Trophoblast cell (in vitro differentiated cells and primary cell): ENCODE data around the gene BTG4.

Experiments
- DNase-seq, 2 donors: peaks; one replicate each; pipeline ENCODE4 v3.0.0-alpha.2; 2016
- H2AFZ ChIP-seq: 2 replicates; pipeline ENCODE4 v1.6.1; 2013; ENCODE audit warnings: low read length, moderate library complexity, mild to moderate bottlenecking; ENCODE audit not compliant: insufficient read depth, poor library complexity
- H2AK5ac ChIP-seq: 2 replicates; pipeline ENCODE4 v1.6.1; 2013; ENCODE audit warnings: mild to moderate bottlenecking, low read length
- H2BK120ac ChIP-seq: 2 replicates; pipeline ENCODE4 v1.6.1; 2013; ENCODE audit warnings: low read length, mild to moderate bottlenecking, moderate library complexity; ENCODE audit not compliant: insufficient read depth, poor library complexity
- H2BK12ac ChIP-seq: 2 replicates; pipeline ENCODE4 v1.6.1; 2013; ENCODE audit warnings: mild to moderate bottlenecking, low read length, moderate library complexity
- H2BK5ac ChIP-seq: 2 replicates; pipeline ENCODE4 v1.6.1; 2013; ENCODE audit warnings: low read length, low read depth, moderate library complexity, mild to moderate bottlenecking; ENCODE audit not compliant: poor library complexity
- H3K14ac ChIP-seq: 2 replicates; pipeline ENCODE4 v1.6.1; 2013; ENCODE audit warnings: mild to moderate bottlenecking, low read length
- H3K18ac ChIP-seq: 2 replicates; pipeline ENCODE4 v1.6.1; 2013; ENCODE audit warnings: mild to moderate bottlenecking, low read length
- H3K23ac ChIP-seq: 2 replicates; pipeline ENCODE4 v1.6.1; 2013; ENCODE audit warnings: low read length
- H3K27ac ChIP-seq: 2 replicates; pipeline ENCODE4 v1.5.1; 2013; ENCODE audit warnings: low read depth, mild to moderate bottlenecking, inconsistent platforms, low read length, moderate library complexity
- H3K27me3 ChIP-seq: 2 replicates; pipeline ENCODE4 v1.6.1; 2013; ENCODE audit warnings: inconsistent platforms, mild to moderate bottlenecking, low read length, moderate library complexity; ENCODE audit not compliant: insufficient read depth
- H3K36me3 ChIP-seq, 2 experiments: 1 replicate in 1 of 2; 2 replicates in 1 of 2; pipeline ENCODE4 v1.6.1; 2013; ENCODE audit warnings: low read length in 2 of 2, mild to moderate bottlenecking in 2 of 2, moderate library complexity in 1 of 2; ENCODE audit not compliant: insufficient read depth in 2 of 2, control insufficient read depth in 1 of 2
- H3K4ac ChIP-seq: 2 replicates; pipeline ENCODE4 v1.6.1; 2013; ENCODE audit warnings: low read depth, mild to moderate bottlenecking, low read length, moderate library complexity
- H3K4me1 ChIP-seq, 2 experiments: 1 replicate in 1 of 2; 2 replicates in 1 of 2; pipeline ENCODE4 v1.6.1; 2013; ENCODE audit warnings: low read length in 2 of 2, mild to moderate bottlenecking in 2 of 2, moderate library complexity in 1 of 2; ENCODE audit not compliant: insufficient read depth in 2 of 2, control insufficient read depth in 1 of 2
- H3K4me2 ChIP-seq: 2 replicates; pipeline ENCODE4 v1.6.1; 2013; ENCODE audit warnings: inconsistent platforms, mild to moderate bottlenecking, low read length, moderate library complexity
- H3K4me3 ChIP-seq: 2 replicates; pipeline ENCODE4 v1.5.1; 2013; ENCODE audit warnings: mild to moderate bottlenecking, low read depth, low read length, inconsistent platforms
- H3K79me1 ChIP-seq: one replicate; pipeline ENCODE4 v1.6.1; 2013; ENCODE audit warnings: low read length
- H3K79me2 ChIP-seq: 2 replicates; pipeline ENCODE4 v1.6.1; 2013; ENCODE audit warnings: low read length, mild to moderate bottlenecking; ENCODE audit not compliant: control insufficient read depth, insufficient read depth, poor library complexity
- H3K9ac ChIP-seq: 2 replicates; pipeline ENCODE4 v1.6.1; 2013; ENCODE audit warnings: mild to moderate bottlenecking, low read length
- H3K9me3 ChIP-seq: 2 replicates; pipeline ENCODE4 v1.6.1; 2013; ENCODE audit warnings: low read depth, mild to moderate bottlenecking, control low read depth, inconsistent platforms, low read length; ENCODE audit not compliant: insufficient read depth
- H4K12ac ChIP-seq: 2 replicates; pipeline ENCODE4 v1.6.1; 2013; ENCODE audit warnings: low read depth, mild to moderate bottlenecking, low read length, moderate library complexity
- H4K8ac ChIP-seq: 2 replicates; pipeline ENCODE4 v1.6.1; 2013; ENCODE audit warnings: low read depth, mild to moderate bottlenecking, low read length, moderate library complexity
- H4K91ac ChIP-seq: one replicate; pipeline ENCODE4 v1.6.1; 2013; ENCODE audit warnings: low read depth, mild to moderate bottlenecking, low read length, moderate library complexity
- WGBS: extraction: QIAGEN DNeasy Blood & Tissue Kit; methylation state at CpG from one replicate; pipeline ENCODE4 v1.1.7; 2013; ENCODE audit warnings: missing lambda C conversion rate; ENCODE audit not compliant: insufficient read length, insufficient coverage; ENCODE audit errors: extremely low coverage; 5-methylcytosine and 5-hydroxymethylcytosine counted together

The BTG4 gene

DNA sequence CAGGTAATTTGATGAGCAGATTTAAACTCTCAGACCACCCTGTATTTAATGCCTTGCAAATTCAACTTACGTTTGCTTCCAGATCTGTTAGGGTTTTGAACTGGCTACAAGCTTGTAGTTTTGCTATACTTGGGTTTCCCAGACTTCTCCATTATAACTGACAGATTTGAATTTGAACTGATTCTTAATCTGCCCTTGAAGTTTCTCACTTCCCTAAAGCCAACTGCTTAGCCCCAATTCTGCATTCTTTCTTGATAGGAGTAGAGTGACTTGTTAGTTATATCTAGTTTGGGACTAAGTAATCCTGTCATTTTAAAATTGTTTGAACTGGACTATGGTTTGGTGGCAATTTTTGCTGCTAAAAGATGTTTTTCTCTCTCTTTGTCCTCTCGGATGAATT is 38.1 kb upstream of the BTG4 start:
- no peak overlapping the region for H3K18ac ChIP-seq

DNA sequence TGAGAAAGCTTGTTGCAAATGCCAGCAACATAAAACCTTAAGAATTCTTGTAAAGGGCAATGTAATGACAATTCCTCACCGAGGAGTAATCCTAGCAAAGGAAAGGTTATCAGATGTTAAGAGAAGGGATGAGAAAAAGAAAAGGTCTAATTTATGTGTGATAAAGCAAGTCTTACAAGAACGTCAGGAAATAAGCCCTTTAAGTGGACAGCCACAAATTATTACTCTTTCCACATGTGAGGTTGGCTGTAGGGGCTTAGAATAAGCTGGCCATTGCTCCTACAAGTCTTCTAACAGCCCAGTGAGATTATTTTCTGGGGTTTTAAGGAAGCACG is 37.6 kb upstream of the BTG4 start:
- no peak overlapping the region for H3K4ac ChIP-seq
- no peak overlapping the region for H3K4me3 ChIP-seq
- no peaks in the 10 kb centered on the region for H3K79me2 ChIP-seq
- H3K23ac ChIP-seq, result no peak overlapping the region
- H3K27ac ChIP-seq, result no peak overlapping the region
- no peak overlapping the region for H3K14ac ChIP-seq
- no peak overlapping the region for H2AFZ ChIP-seq
- H4K12ac ChIP-seq, result no peak overlapping the region
- H2AK5ac ChIP-seq, result no peak overlapping the region
- no peak overlapping the region for H3K9ac ChIP-seq
- H3K9me3 ChIP-seq, result no peaks in the 10 kb centered on the region
- H2BK5ac ChIP-seq, result no peak overlapping the region
- no peak overlapping the region for H4K91ac ChIP-seq
- no peak overlapping the region for H2BK120ac ChIP-seq
- H3K18ac ChIP-seq, result no peak overlapping the region
- H4K8ac ChIP-seq, result no peak overlapping the region
- no peaks in the 10 kb centered on the region for H3K27me3 ChIP-seq
- H2BK12ac ChIP-seq, result no peak overlapping the region
- no peaks in the 10 kb centered on the region for H3K4me1 ChIP-seq
- no CpG with 5 or more reads among the region's 3 CpGs for WGBS
- peaks cover 21 to 55% of the 10 kb centered on the region in 2 experiments for H3K36me3 ChIP-seq
- no peak overlapping the region for H3K4me2 ChIP-seq
- no peak for DNase-seq
- no peaks in the 10 kb centered on the region for H3K79me1 ChIP-seq

More for the DNA sequence above, 38.1 kb upstream of the BTG4 start:
- H3K4ac ChIP-seq, result no peak overlapping the region
- no peak overlapping the region for H3K14ac ChIP-seq
- H3K4me2 ChIP-seq, result no peak overlapping the region
- no CpG with 5 or more reads among the region's 2 CpGs for WGBS
- H3K79me2 ChIP-seq, result no peaks in the 10 kb centered on the region
- no peak overlapping the region for H3K9ac ChIP-seq
- no peak overlapping the region for H4K91ac ChIP-seq
- H3K79me1 ChIP-seq, result no peaks in the 10 kb centered on the region
- H2AK5ac ChIP-seq, result no peak overlapping the region
- no peak overlapping the region for H3K23ac ChIP-seq
- H2BK12ac ChIP-seq, result no peak overlapping the region
- H4K12ac ChIP-seq, result no peak overlapping the region
- H3K27ac ChIP-seq, result no peak overlapping the region
- no peak overlapping the region for H3K4me3 ChIP-seq
- H2BK5ac ChIP-seq, result no peak overlapping the region
- H4K8ac ChIP-seq, result no peak overlapping the region
- H3K9me3 ChIP-seq, result no peaks in the 10 kb centered on the region
- no peak overlapping the region for H2AFZ ChIP-seq
- no peak overlapping the region for H2BK120ac ChIP-seq
- no peak for DNase-seq
- no peaks in the 10 kb centered on the region for H3K4me1 ChIP-seq
- peaks cover 19 to 53% of the 10 kb centered on the region in 2 experiments for H3K36me3 ChIP-seq
- no peaks in the 10 kb centered on the region for H3K27me3 ChIP-seq

- no peak overlapping the region for H4K12ac ChIP-seq
- no peak overlapping the region for H3K14ac ChIP-seq
- no CpG with 5 or more reads among the region's 11 CpGs for WGBS
- H4K91ac ChIP-seq, result no peak overlapping the region
- no peak overlapping the region for H3K18ac ChIP-seq
- peak in 1 of 2 donors; percentile 55 for DNase-seq
- no peak overlapping the region for H4K8ac ChIP-seq
- H3K23ac ChIP-seq, result no peak overlapping the region
- no peaks in the 10 kb centered on the region for H3K79me1 ChIP-seq
- no peak overlapping the region for H2BK120ac ChIP-seq
- H2BK12ac ChIP-seq, result no peak overlapping the region
- no peak overlapping the region for H2AFZ ChIP-seq
- no peak overlapping the region for H3K4me2 ChIP-seq
- H3K4me1 ChIP-seq, result no peaks in the 10 kb centered on the region
- no peaks in the 10 kb centered on the region for H3K9me3 ChIP-seq
- H3K36me3 ChIP-seq, result peaks cover 23 to 58% of the 10 kb centered on the region in 2 experiments
- H2AK5ac ChIP-seq, result no peak overlapping the region
- no peak overlapping the region for H3K27ac ChIP-seq
- no peaks in the 10 kb centered on the region for H3K79me2 ChIP-seq
- H3K4me3 ChIP-seq, result no peak overlapping the region
- H2BK5ac ChIP-seq, result no peak overlapping the region
- no peak overlapping the region for H3K4ac ChIP-seq
- no peak overlapping the region for H3K9ac ChIP-seq
- no peaks in the 10 kb centered on the region for H3K27me3 ChIP-seq
These were observed 37.1 kb upstream of the BTG4 start for GRCh38 chr11:111549196-111549868.

- DNase-seq, result no peak
- H3K23ac ChIP-seq, result no peak overlapping the region
- H4K8ac ChIP-seq, result no peak overlapping the region
- H3K9ac ChIP-seq, result no peak overlapping the region
- no peak overlapping the region for H2BK5ac ChIP-seq
- H3K79me1 ChIP-seq, result no peaks in the 10 kb centered on the region
- no peak overlapping the region for H2BK120ac ChIP-seq
- no peak overlapping the region for H3K4ac ChIP-seq
- H3K36me3 ChIP-seq, result peaks cover 28 to 65% of the 10 kb centered on the region in 2 experiments
- no peak overlapping the region for H2BK12ac ChIP-seq
- H3K4me3 ChIP-seq, result no peak overlapping the region
- no CpG with 5 or more reads among the region's 2 CpGs for WGBS
- H3K79me2 ChIP-seq, result no peaks in the 10 kb centered on the region
- no peak overlapping the region for H2AFZ ChIP-seq
- H3K18ac ChIP-seq, result no peak overlapping the region
- H3K9me3 ChIP-seq, result no peaks in the 10 kb centered on the region
- H4K12ac ChIP-seq, result no peak overlapping the region
- H3K4me1 ChIP-seq, result no peaks in the 10 kb centered on the region
- H3K4me2 ChIP-seq, result no peak overlapping the region
- H4K91ac ChIP-seq, result no peak overlapping the region
- no peak overlapping the region for H3K27ac ChIP-seq
- H3K27me3 ChIP-seq, result no peaks in the 10 kb centered on the region
- no peak overlapping the region for H3K14ac ChIP-seq
- no peak overlapping the region for H2AK5ac ChIP-seq
These were observed 36.3 kb upstream of the BTG4 start for GRCh38 chr11:111548525-111548924.
